ENCODE measurements around the gene MAN1B1.

- TF ChIP-seq POLR2A (IDR thresholded peaks at IDR 0.05) (no peak), CTCF (IDR thresholded peaks at IDR 0.05) (no peak)
These were observed 49.8 kb upstream of the MAN1B1 start for GRCh38 chr9:137037035-137037434.
